ENCODE measurements around the gene MMP15.
"Not testable (repeated sequence)": the region's sequence is repeated elsewhere in the genome, so short reads cannot be mapped to it uniquely, and the experiment has no call there.

The MMP15 gene

GRCh38 chr16:57997176-57997527 is 28.4 kb upstream of the MMP15 start:
- no peak for DNase-seq

DNA sequence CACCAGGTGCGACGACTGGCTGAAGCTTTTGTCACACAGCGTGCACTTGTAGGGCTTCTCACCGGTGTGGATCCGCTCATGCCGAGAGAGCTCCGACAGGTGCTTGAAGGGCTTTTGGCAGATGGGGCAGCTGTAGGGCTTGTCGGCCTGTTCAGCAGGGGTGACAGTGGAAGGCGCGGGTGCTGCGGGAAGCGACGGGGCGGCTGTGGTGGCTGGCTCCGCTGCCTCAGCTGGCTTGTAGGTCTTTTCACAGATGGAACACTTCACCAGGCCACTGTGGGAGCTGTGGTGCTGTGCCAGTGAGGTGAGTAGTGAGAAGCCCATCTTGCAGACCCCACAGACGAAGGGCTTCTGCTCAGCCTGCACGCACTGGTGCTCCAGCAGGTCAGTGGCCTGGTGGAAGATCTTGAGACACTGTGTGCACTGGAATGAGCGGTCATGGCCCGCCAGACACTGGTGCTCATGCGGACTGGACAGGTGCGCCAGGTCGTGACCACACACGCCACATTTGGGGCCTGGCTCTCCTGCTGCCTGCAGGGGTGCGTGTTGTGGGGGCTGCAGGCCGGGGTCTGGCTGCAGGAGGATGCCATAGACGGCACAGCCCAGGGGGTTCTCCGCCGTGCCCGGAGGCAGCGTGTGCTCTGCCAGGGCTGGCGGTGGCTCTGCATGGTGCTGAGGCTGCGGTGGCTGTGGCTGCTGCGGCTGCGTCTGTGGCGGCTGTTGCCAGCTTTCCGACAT is 27.9 kb upstream of the MMP15 start:
- no peak for DNase-seq

DNA sequence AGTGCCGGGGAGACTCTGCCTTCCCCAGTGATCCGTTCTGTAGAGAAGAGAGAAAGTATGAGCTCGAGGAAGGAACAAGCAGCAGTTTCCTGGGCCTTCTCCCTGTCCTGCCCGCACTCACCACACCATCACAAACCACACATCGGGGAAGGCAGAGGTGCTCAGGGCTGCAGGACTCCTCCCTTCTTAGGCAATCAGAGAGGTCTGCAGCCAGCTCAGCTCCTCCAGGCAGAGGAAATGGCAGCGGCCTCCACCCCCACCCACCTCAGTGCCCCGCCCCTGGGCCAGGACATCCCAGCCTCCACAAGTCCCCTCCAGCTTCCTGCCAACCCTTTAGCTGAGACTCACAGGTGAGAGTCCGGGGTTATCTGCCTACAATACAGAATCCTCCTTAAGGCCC is 27.1 kb upstream of the MMP15 start:
- DNase-seq, result no peak

- no peak for DNase-seq
These were observed 26.6 kb upstream of the MMP15 start for GRCh38 chr16:57998992-57999365.

- DNase-seq, result no peak
These were observed 26.1 kb upstream of the MMP15 start for GRCh38 chr16:57999366-57999970.

GRCh38 chr16:57999971-58000705 is 25.4 kb upstream of the MMP15 start, which contains the start of gene ZNF319:
ZNF319 (minus strand) TSS chr16:58000672; CDS start chr16:57998265, 2,407 bp downstream.
- no peak for DNase-seq

DNA sequence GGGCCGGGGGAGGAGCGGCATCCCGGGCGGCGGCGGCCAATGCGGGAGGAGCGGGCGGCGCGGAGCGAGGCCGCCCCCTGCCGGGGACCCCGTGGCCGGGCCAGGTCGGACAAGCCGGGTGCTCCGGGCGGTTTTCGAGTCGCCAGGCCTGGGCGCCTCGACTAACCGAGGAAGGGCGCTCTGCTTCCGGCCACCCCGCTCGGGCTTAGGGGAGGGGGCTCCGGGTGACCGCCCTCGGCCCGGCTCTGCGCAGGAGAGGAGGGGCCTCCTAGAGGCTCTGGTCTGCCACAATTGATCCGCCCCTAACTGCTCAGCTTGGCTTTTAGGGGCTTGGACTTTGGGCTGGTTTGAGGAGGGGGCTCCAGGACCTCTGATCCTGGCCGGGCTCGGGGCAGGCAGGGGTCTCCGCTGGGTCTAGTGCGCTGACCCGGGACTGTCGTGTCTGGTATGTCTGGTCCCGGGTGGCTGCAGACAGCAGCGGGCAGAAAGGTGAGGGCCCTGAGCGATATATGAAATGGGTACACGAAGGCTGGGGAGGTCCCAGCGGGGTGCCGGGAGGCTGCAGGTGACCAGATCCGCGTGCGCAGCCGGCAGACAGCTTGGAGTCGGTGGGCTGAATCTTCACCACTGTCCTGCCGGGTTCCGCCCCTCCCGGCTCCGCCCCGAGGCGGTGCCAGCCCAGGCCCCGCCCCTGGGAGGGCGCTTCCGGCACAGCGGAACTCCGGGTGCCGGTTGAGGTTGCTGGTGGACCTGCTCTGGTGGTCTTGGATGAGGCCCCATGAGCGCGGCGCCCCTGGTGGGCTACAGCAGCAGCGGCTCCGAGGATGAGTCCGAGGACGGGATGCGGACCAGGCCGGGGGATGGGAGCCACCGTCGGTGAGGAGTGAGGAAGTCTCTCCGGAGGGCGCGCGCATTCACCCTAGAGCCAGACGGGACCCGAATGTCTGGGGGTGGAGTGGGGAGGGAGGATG is 24.6 kb upstream of the MMP15 start, which contains the start of gene USB1:
USB1 (plus strand) TSS at position 702 of the 971 bp plus-strand sequence; CDS start at position 779, 77 bp downstream.
- no peak for DNase-seq

DNA sequence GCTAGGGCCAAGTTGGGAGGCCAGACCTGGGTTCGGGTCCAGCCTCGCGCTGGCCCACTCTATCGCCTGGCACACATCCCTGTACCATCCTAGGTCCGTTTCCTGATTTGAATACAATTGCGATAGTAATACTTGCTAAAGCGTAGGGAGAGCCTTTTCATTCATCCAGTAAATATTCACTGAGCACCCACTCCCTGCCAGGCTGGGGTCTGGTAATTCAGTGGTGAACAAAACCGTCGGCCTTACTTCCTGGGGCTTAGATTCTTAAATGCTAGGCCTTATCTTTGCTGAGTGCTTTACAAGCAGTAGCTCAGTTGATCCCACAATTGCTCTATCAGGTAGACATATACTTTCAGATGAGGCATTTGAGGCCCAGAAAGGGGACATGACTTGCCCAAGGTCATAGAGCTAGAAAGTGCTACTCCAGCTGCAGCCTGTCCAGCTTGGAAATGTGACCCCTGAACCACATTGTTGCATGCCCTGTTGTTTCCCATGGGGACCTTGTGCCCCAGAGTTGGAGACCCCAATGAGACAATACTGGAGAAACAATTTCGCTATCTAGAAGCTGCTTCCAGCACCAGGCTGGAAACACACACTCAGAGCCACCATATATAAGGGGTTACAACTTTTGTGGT is 23.7 kb upstream of the MMP15 start:
- no peak for DNase-seq

- no peak for DNase-seq
These were observed 23.1 kb upstream of the MMP15 start for GRCh38 chr16:58002416-58002800.

- no peak for DNase-seq
These were observed 22.6 kb upstream of the MMP15 start for GRCh38 chr16:58002936-58003335.

DNA sequence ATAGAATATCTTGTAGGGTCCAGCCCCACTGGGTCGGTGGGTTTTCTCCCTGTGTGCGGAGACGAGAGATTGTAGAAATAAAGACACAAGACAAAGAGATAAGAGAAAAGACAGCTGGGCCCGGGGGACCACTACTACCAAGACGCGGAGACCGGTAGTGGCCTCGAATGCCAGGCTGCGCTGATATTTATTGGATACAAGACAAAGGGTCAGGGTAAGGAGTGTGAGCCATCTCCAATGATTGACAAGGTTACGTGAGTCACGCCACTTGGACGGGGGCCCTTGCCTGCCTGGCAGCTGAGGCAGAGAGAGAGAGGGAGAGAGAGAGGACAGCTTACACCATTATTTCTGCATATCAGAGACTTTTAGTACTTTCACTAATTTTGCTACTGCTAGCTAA is 20.8 kb upstream of the MMP15 start:
- not testable (repeated sequence) for DNase-seq

- DNase-seq, result no peak
These were observed 15.6 kb upstream of the MMP15 start for GRCh38 chr16:58009856-58010416.

- DNase-seq, result no peak
These were observed 14.7 kb upstream of the MMP15 start for GRCh38 chr16:58010886-58011285.

DNA sequence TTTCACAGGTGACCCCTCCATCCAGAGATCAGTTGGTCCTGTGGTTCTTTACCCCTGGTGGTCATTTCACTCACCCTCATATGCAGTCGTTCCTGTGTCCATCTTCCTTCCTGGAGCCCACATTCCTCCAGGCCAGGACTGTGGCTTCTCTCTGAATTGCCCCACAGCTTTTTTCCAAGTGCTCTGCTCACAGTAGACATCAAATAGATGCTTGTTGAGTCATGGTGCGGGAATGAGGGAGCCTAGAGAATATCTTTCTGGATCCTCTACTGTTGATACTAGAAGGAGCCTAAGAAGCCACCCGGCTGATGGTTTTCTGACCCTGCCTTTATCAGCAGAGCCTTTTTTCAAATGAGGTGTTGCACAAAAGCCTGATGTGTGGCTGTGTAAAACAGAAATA is 13.9 kb upstream of the MMP15 start:
- DNase-seq, result no peak

GRCh38 chr16:58012481-58012880 is 13.1 kb upstream of the MMP15 start:
- no peak for DNase-seq

GRCh38 chr16:58013201-58013956 is 12.2 kb upstream of the MMP15 start:
- no peak for DNase-seq

DNA sequence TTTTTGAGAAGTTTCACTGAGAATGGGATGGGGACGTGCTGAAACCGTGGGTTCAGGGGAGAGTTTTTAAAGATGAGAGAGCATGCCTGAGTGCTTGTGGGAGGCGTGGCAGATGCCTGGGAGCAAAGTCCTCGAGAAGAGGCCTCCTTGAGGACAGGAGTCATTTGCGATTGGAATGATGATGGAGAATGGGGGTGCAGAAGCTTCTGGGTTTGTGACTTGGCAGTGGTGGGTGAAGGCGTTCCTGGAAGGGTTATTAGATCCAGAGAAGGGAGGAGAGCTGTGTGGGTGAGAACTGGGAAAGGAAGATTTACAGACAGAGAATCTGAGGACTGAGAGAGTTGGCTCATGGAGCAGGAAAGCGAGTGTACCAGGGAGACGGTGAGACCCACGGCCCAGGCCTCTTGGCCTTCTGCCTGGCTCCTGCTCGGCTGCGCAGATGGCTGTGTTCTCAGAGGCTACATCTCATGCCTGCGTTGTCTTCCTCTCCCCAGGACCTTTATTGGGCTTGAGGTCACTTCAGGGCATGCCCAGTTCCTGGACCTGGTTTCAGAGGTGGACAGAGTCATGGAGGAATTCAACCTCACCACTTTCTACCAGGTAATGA is 8.6 kb upstream of the MMP15 start:
- DNase-seq, result no peak

- no peak for DNase-seq
These were observed 6.8 kb upstream of the MMP15 start for GRCh38 chr16:58018803-58019202.

GRCh38 chr16:58019866-58020538 is 5.6 kb upstream of the MMP15 start:
- DNase-seq, result no peak
